ENCODE data around the gene OR52E6.

GRCh38 chr11:5833446-5833845, 8.3 kb downstream of the OR52E6 start:
- TF ChIP-seq POLR2A (IDR thresholded peaks at IDR 0.05) = no peak
- TF ChIP-seq, protein P1, sequence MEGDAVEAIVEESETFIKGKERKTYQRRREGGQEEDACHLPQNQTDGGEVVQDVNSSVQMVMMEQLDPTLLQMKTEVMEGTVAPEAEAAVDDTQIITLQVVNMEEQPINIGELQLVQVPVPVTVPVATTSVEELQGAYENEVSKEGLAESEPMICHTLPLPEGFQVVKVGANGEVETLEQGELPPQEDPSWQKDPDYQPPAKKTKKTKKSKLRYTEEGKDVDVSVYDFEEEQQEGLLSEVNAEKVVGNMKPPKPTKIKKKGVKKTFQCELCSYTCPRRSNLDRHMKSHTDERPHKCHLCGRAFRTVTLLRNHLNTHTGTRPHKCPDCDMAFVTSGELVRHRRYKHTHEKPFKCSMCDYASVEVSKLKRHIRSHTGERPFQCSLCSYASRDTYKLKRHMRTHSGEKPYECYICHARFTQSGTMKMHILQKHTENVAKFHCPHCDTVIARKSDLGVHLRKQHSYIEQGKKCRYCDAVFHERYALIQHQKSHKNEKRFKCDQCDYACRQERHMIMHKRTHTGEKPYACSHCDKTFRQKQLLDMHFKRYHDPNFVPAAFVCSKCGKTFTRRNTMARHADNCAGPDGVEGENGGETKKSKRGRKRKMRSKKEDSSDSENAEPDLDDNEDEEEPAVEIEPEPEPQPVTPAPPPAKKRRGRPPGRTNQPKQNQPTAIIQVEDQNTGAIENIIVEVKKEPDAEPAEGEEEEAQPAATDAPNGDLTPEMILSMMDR (IDR thresholded peaks at IDR 0.05) = no peak
